Measurements from ENCODE around the gene RAI1. TPM values are rescaled to one million over a fixed set of nuclear protein-coding genes. Genes with fewer than 3 reads are reported as not detected.

RAI1 gene
- total RNA-seq, 1 donor from 2014 or later: 33.5 TPM

DNA sequence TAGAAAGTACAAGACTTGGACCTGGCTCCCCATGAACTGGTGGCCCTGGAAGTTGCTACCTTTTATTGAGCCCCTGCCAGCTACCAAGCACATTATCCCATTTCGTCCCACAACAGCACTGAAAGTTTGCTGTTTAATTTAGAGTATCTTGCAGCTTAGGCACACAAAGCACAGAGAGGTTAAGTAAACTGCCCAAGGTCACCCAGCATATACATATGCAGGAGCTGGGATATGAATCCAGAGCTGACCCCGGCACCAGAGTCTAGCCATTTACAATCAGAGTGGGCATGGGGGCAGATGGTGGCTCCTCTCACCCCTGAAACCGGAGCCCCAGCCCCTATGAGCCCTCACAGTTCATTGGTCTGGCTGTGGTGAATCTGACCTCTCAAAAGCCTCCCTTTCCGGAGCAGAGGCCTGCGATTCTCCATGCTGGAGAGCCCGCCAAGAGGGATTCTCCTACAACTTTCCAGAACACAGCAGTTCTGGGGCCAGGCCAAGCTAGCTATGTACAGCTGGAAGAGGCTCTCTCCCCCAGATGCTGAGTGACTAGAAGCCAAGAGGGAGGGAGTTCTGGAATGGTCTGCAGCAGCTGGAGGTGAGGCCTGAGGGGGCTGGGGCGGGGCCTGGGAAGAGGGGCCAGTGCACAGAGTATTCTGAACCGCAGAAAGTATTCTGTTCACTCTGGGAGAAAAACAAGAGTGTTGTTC is 97.2 kb downstream of the RAI1 start:
- H3K9me3 Mint-ChIP-seq: no peaks in the 10 kb centered on the region
- intact Hi-C loops (cut with micrococcal nuclease): no loop called here
- H3K27ac Mint-ChIP-seq: no peak overlapping the region
- peaks cover 3% of the 10 kb centered on the region for H3K4me1 Mint-ChIP-seq (ENCODE audit: low read depth)
- H3K27me3 Mint-ChIP-seq (ENCODE audit: low read depth): peaks cover 11% of the 10 kb centered on the region
- no peak for DNase-seq (ENCODE audit: low spot score)
- no peaks in the 10 kb centered on the region for H3K36me3 Mint-ChIP-seq (ENCODE audit: low read depth)
- no peak overlapping the region for H3K4me3 Mint-ChIP-seq (ENCODE audit: low read depth)

DNA sequence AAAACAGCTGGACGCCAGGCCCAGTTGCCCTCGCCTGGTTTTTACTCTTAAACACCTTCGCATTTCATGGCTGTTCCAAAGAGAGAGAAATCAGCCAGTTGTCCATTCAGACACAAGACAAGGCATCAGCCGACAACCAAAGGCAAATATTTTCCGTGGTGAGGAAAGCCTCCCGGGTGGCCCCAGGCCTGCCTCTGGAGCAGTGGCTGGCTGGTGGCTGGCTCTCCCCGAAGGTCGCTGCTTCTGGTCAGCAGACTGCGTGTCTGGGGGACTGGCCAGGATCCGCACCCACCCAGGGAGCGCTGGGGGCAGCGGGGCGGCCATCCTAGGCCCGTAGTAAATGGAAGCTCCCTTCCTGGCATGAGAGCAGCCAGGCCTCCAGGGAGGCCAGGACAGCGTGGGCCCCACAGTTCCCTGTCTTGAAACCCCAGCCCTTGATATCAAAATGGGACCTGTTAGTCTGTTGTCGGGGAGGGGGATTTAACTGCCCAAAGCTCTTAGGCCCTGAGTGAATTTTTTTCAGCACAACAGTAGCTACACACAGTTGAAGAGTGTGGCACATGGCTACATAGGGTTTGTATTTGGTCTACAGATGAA is 97.9 kb downstream of the RAI1 start:
- H3K36me3 Mint-ChIP-seq (ENCODE audit: low read depth): no peaks in the 10 kb centered on the region
- intact Hi-C loops (cut with micrococcal nuclease): no loop called here
- no peak overlapping the region for H3K27ac Mint-ChIP-seq
- H3K9me3 Mint-ChIP-seq: no peaks in the 10 kb centered on the region
- peaks cover 5% of the 10 kb centered on the region for H3K4me1 Mint-ChIP-seq (ENCODE audit: low read depth)
- H3K4me3 Mint-ChIP-seq (ENCODE audit: low read depth): no peak overlapping the region
- no peak for DNase-seq (ENCODE audit: low spot score)
- H3K27me3 Mint-ChIP-seq (ENCODE audit: low read depth): peaks cover 13% of the 10 kb centered on the region

DNA sequence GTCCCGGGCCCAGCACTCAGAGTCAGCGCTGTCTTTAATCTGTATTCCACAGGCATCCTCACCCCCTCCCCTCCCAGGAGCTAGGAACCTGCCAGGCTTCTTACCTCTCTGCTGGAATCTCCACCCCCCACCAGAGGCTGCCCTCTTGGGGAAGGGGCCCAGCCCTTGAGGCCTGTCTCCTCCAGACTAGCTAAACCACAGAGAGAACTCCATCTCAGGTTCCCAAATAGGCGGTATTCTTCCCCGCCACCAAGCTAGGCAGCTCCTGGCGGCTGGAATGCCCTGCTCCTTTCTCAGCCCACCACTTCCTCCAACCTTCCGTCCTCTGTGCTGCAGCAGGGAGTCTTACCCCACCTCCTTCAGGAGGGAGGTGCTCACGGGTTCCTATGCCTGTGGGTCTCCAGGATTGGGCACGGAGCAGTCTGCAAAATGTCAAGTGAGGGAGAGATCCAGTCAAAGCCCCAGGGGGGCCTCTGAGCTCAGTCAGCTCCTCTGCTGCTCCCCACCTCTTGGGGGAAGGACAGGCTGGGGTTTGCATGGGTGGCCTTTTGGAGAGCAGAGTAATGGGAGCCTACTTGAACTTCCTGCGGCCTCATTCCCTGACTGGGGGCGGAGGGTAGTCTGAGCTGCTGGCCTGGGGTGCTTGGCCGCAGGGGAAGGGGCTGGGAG is 99.8 kb downstream of the RAI1 start:
- intact Hi-C loops (cut with micrococcal nuclease): loop anchor here (5.0 kb wide), 2 partner anchors 59 to 84 kb away; no protein-coding TSS in a partner anchor

GRCh38 chr17:17781591-17782496 is 100.6 kb downstream of the RAI1 start:
- Mint-ChIP-seq H3K4me1 (ENCODE audit: low read depth) (peaks cover 6% of the 10 kb centered on the region), H3K9me3 (no peaks in the 10 kb centered on the region), H3K27ac (no peak overlapping the region), H3K36me3 (ENCODE audit: low read depth) (no peaks in the 10 kb centered on the region), H3K27me3 (ENCODE audit: low read depth) (peaks cover 21% of the 10 kb centered on the region), H3K4me3 (ENCODE audit: low read depth) (peak overlapping the region; percentile 37)
- intact Hi-C loops (cut with micrococcal nuclease): loop anchor here (5.0 kb wide), 2 partner anchors 60 to 85 kb away; no protein-coding TSS in a partner anchor
- DNase-seq (ENCODE audit: low spot score): no peak

More for the DNA sequence above, 99.8 kb downstream of the RAI1 start:
- no peak for DNase-seq (ENCODE audit: low spot score)
- Mint-ChIP-seq H3K27ac (no peak overlapping the region), H3K4me3 (ENCODE audit: low read depth) (peak overlapping the region; percentile 9), H3K27me3 (ENCODE audit: low read depth) (peaks cover 21% of the 10 kb centered on the region), H3K36me3 (ENCODE audit: low read depth) (no peaks in the 10 kb centered on the region), H3K9me3 (no peaks in the 10 kb centered on the region), H3K4me1 (ENCODE audit: low read depth) (peaks cover 6% of the 10 kb centered on the region)

DNA sequence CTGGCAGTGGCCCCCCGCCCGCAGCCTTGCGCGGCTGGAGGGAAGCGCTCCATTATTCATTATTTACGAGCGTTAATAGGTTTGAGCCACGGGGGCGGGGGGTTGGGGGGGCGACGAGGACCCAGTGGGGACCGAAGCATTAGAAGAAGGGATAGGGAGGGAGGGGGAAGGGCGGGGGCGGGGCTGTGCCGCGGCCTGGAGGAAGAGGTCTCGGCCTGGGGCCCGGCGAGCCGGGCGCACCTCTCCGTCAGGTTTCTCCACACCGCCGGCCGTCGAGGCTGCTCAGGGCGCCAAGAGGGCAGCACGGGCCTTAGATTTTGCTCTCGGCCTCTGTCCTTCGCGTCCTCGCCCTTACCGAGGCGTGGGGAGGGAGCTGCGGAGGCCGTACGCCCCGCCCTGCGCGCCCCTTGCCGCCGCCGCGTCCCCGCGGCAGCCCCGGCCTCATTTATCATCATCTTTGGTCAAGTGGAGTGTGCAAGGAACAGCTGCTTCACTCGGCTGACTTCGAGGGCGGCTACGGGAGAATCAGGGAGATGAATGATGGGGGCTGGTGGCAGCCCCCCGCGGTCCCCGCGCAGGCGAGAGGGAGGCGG is 101.4 kb downstream of the RAI1 start:
- H3K4me3 Mint-ChIP-seq (ENCODE audit: low read depth): peak overlapping the region; percentile 65
- no peaks in the 10 kb centered on the region for H3K9me3 Mint-ChIP-seq
- no peaks in the 10 kb centered on the region for H3K36me3 Mint-ChIP-seq (ENCODE audit: low read depth)
- H3K27me3 Mint-ChIP-seq (ENCODE audit: low read depth): peaks cover 21% of the 10 kb centered on the region
- intact Hi-C loops (cut with micrococcal nuclease): loop anchor here (5.0 kb wide), 2 partner anchors 60 to 85 kb away; no protein-coding TSS in a partner anchor
- H3K4me1 Mint-ChIP-seq (ENCODE audit: low read depth): peaks cover 6% of the 10 kb centered on the region
- no peak for DNase-seq (ENCODE audit: low spot score)
- no peak overlapping the region for H3K27ac Mint-ChIP-seq

DNA sequence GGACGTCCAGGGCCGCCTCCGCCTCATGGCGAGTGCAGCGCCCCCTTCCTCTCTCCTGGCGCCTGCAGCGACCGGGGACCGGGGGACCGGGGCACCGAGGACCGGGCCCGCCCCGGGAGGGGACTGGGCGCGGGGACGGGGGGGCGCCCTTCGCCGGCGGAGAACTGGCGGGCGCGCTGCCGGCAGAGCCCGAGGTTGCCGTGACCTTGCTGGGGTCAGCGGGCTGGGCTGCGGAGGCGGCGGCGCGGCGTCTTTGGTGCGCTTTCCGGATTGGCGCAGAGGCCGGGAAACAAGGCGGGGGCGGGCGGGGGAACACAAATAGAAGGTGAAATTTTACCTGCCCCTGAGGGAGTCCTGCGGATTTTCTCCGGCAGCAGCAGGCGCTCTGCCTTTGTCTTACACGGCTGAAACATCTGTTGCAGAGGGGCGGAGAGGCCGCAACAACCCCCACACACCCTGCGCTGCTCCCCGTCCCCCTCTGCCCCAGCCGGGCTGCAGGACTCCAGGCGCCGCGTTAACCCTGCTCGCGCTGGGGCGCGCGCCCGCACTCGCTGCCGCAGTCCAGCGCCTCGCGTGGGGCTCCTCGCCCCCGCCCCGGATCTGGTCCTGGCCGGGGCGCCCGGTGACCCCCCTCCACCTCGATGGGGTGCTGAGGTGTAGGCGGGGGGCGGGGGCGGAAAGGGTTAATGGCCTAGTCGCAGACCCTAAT is 102.0 kb downstream of the RAI1 start:
- Mint-ChIP-seq H3K4me1 (ENCODE audit: low read depth) (peaks cover 6% of the 10 kb centered on the region), H3K4me3 (ENCODE audit: low read depth) (peak overlapping the region; percentile 45), H3K27ac (no peak overlapping the region), H3K27me3 (ENCODE audit: low read depth) (peaks cover 21% of the 10 kb centered on the region), H3K36me3 (ENCODE audit: low read depth) (no peaks in the 10 kb centered on the region), H3K9me3 (no peaks in the 10 kb centered on the region)
- peak; percentile 53 for DNase-seq (ENCODE audit: low spot score)
- intact Hi-C loops (cut with micrococcal nuclease): loop anchor here (5.0 kb wide), 2 partner anchors 61 to 86 kb away; no protein-coding TSS in a partner anchor

- Mint-ChIP-seq H3K27ac (no peak overlapping the region), H3K9me3 (no peaks in the 10 kb centered on the region), H3K4me3 (ENCODE audit: low read depth) (peak overlapping the region; percentile 63), H3K36me3 (ENCODE audit: low read depth) (no peaks in the 10 kb centered on the region), H3K27me3 (ENCODE audit: low read depth) (peaks cover 21% of the 10 kb centered on the region), H3K4me1 (ENCODE audit: low read depth) (peaks cover 6% of the 10 kb centered on the region)
- no peak for DNase-seq (ENCODE audit: low spot score)
- intact Hi-C loops (cut with micrococcal nuclease): loop anchor here (2.0 to 5.0 kb wide), 3 partner anchors 62 to 101 kb away; no protein-coding TSS in a partner anchor
Observed at GRCh38 chr17:17783825-17784656, 102.8 kb downstream of the RAI1 start.

DNA sequence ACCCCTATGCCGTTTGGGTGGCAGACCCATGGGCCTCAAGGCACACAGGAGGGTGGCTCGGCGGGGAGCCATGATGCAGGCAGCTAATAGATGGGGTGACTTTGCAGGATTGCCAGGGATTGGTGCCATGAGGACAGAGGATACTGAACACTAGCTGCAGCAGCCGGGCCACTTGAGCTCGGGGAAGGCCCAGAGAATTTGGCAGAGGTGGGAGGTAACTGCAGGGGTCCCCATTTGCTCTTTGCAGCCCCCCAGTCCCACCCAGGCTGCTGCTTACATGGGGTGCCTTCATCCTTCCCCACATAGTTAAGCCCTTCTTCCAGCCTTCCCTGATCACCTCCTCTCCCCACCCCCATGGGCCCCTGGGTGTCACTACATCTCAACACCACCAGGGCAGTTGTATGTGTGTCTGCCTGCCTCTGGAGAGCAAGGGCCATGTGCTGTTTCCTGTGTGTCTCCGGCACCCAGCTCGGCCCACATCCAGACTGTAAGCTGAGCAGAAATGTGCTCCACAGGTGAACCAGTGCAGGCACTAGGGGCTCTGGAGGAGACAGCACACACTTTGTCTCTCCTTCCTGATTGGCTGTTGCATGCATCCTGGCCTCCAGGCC is 103.5 kb downstream of the RAI1 start:
- no peak overlapping the region for H3K27ac Mint-ChIP-seq
- H3K27me3 Mint-ChIP-seq (ENCODE audit: low read depth): peaks cover 21% of the 10 kb centered on the region
- H3K4me3 Mint-ChIP-seq (ENCODE audit: low read depth): no peak overlapping the region
- DNase-seq (ENCODE audit: low spot score): no peak
- H3K36me3 Mint-ChIP-seq (ENCODE audit: low read depth): no peaks in the 10 kb centered on the region
- H3K4me1 Mint-ChIP-seq (ENCODE audit: low read depth): peaks cover 6% of the 10 kb centered on the region
- no peaks in the 10 kb centered on the region for H3K9me3 Mint-ChIP-seq
- intact Hi-C loops (cut with micrococcal nuclease): loop anchor here (2.0 to 5.0 kb wide), 4 partner anchors 32 to 102 kb away; no protein-coding TSS in a partner anchor

GRCh38 chr17:17785407-17785806 is 104.1 kb downstream of the RAI1 start:
- Mint-ChIP-seq H3K27me3 (ENCODE audit: low read depth) (peaks cover 21% of the 10 kb centered on the region), H3K4me3 (ENCODE audit: low read depth) (no peak overlapping the region), H3K27ac (no peak overlapping the region), H3K36me3 (ENCODE audit: low read depth) (no peaks in the 10 kb centered on the region), H3K9me3 (no peaks in the 10 kb centered on the region), H3K4me1 (ENCODE audit: low read depth) (peaks cover 6% of the 10 kb centered on the region)
- no peak for DNase-seq (ENCODE audit: low spot score)
- intact Hi-C loops (cut with micrococcal nuclease): loop anchor here (2.0 to 5.0 kb wide), 2 partner anchors 33 to 103 kb away; no protein-coding TSS in a partner anchor

GRCh38 chr17:17786998-17787397 is 105.7 kb downstream of the RAI1 start:
- H3K27me3 Mint-ChIP-seq (ENCODE audit: low read depth): peaks cover 10% of the 10 kb centered on the region
- no peak for DNase-seq (ENCODE audit: low spot score)
- H3K36me3 Mint-ChIP-seq (ENCODE audit: low read depth): no peaks in the 10 kb centered on the region
- H3K9me3 Mint-ChIP-seq: no peaks in the 10 kb centered on the region
- no peak overlapping the region for H3K4me3 Mint-ChIP-seq (ENCODE audit: low read depth)
- H3K27ac Mint-ChIP-seq: no peak overlapping the region
- peaks cover 5% of the 10 kb centered on the region for H3K4me1 Mint-ChIP-seq (ENCODE audit: low read depth)
- intact Hi-C loops (cut with micrococcal nuclease): loop anchor here (5.0 kb wide), 1 partner anchor 35 kb away; no protein-coding TSS in a partner anchor
